IPS-NIHi11 (cell line): Measurements from ENCODE around the gene SMARCA5.
"Not testable (repeated sequence)": the region's sequence is repeated elsewhere in the genome, so short reads cannot be mapped to it uniquely, and the experiment has no call there.

Source experiments
- DNase-seq: peaks from one replicate; pipeline ENCODE4 v3.0.0; 2012; ENCODE audit warnings: mixed read lengths, low spot score

SMARCA5 gene

GRCh38 chr4:143513314-143514168 lies at the start of gene SMARCA5:
Gene SMARCA5, plus strand, starts transcription at chr4:143513702. Its CDS starts 223 bp downstream, at chr4:143513925.
- peak; percentile 95 for DNase-seq

DNA sequence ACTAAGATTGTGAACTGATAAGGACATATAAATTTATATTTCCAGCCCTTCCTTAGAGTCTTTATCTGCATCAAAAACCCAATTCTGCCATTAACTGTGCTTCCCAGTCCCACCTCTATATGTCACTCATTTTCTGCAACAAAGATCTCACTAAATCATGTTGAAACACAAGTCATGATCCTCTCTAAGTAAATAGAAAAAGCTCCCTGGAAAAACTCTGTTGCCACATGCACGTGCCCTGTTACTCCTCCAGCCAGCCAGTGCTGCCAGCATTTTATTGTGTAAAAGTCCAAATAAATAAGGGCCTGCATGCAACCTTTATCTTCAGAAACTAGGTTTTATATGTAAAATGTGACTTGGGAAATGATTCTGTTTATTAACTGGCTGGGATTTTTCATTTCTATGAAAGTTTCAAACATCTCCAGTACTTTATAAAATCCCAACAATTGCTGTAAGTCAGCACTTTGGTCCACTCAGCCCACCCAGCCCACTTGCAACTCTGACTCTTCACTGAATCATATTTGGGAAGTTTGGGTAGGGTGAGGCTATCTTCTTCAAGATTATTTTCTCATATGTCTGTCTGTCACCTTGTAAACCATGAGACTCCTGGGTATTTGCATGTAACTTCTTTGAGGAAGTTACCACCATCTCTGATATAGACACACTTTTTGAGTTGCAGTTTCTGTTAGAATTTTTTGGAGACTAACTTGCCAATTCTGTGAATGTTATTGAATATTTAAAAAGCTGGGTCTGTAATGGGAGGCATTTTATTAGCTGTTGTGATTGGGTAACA lies 40.0 kb upstream of the SMARCA5 start:
- DNase-seq, result no peak

GRCh38 chr4:143477487-143477886 lies 36.0 kb upstream of the SMARCA5 start:
- DNase-seq, result no peak

- DNase-seq, result no peak
Measured at GRCh38 chr4:143481361-143481760, 32.1 kb upstream of the SMARCA5 start.

GRCh38 chr4:143482840-143483239 lies 30.7 kb upstream of the SMARCA5 start:
- peak; percentile 20 for DNase-seq

DNA sequence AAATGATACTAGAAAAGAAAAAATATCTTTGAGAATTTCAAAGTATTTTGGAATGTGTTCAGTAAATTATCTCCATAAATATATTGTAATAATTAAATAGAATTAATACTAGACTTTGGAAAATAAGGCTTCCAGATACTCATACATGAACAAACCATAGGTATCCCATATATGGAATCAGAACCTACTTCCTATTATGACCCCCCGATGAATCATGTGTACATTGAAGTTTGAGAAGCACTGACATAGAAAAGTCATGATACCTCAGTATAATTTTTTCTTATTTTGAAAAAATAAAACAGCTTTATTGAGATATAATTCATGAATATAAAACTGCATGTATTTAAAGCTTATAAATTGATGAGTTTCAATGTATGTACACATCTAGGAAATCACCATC lies 27.2 kb upstream of the SMARCA5 start:
- no peak for DNase-seq

GRCh38 chr4:143488687-143489086 lies 24.8 kb upstream of the SMARCA5 start:
- no peak for DNase-seq

DNA sequence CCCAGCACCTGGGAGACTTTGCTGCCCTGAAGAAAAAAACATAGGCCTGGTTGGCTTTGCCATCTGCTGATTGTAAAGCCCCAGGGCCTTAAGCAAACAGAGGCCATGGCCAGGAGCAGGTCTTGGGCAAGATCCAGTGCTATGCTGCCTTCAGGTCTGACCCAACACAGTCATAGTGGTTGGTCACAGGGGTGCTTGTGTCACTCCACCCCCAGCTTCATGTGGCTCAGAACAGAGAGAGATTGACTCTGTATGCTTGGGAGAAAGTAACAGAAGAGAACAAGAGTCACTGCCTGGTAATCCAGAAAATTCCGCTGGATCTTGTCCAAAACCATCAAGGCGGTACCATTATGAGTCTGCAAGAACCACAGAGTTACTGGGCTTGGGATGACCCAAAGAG lies 24.4 kb upstream of the SMARCA5 start:
- no peak for DNase-seq

DNA sequence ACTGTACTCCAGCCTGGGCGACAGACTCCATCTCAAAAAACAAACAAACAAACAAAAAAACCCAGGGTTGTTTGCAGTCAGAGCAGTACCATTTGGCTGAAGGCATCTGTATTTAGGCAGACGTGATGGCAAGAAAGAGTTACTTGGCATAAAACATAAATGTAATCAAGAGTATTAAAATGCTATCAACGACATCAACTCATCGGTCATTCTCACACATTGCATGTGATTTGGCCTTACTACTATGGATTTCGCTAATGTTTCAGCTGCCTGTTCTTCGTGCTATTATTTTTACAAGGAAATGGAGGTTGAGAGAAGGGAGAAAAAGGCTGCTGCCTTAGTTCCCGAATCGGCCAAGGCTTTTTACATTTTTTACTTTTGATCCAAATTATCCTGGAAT lies 15.5 kb upstream of the SMARCA5 start:
- DNase-seq, result no peak

- no peak for DNase-seq
Measured at GRCh38 chr4:143502231-143502630, 11.3 kb upstream of the SMARCA5 start.

- DNase-seq, result no peak
Measured at GRCh38 chr4:143506031-143506430, 7.5 kb upstream of the SMARCA5 start.

DNA sequence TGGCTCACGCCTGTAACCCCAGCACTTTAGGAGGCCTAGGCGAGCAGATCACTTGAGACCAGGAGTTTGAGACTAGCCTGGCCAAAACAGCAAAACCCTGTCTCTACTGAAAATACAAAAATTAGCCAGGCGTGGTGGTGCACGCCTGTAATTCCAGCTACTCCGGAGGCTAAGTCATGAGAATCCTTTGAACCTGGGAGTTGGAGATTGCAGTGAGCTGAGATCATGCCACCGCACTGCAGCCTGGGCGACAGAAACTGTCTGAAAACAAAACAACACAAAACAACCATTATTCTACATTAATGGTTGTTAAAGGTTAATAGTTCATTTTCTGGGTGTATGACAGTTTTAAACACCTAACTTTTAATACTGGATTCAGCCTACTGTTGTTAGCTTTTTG lies 1.6 kb upstream of the SMARCA5 start:
- no peak for DNase-seq

GRCh38 chr4:143512978-143513313 lies 556 bp upstream of the SMARCA5 start:
- DNase-seq, result no peak

- no peak for DNase-seq
Measured at GRCh38 chr4:143514169-143514495, 630 bp downstream of the SMARCA5 start.

DNA sequence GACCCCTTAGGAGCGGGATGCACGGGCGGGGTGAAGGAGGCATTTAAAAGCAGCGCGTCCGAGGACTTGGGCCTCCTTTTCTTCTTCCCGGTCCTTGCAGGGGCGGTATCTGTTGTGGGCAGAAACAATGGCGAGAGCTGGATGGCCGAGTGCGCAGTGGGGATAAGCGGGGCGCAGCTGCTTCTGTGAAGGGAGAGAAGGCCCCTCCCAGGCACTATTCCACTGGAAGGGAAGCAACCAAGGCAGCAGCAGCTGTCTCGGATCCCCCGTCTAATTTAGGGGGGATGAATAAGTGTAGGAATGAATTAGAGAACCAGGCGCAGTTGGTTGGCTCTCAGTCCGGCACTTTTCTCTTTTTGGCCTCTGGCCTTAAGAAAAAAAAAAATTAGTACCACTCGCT lies 995 bp downstream of the SMARCA5 start:
- DNase-seq, result peak; percentile 40

DNA sequence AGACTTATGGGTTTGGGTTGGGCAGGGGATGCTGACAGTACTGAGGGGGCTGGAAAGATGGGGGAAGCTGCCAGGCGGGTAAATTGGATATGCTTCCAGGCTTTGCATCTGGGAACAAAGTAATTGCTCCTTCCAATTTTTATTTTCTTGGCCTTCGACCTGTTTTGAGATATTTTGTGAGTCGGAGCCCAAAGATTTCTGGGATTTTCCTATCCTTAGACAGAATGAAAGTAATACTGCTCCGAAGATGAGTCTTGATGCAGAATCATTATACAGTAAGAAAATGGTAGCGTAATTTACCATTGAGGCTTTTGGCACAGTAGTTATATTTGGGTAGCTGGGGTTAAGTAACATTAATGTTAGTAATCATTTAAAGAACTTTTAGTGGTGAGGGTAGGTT lies 1.4 kb downstream of the SMARCA5 start:
- DNase-seq, result no peak

- DNase-seq, result no peak
Measured at GRCh38 chr4:143515905-143516304, 2.4 kb downstream of the SMARCA5 start.

DNA sequence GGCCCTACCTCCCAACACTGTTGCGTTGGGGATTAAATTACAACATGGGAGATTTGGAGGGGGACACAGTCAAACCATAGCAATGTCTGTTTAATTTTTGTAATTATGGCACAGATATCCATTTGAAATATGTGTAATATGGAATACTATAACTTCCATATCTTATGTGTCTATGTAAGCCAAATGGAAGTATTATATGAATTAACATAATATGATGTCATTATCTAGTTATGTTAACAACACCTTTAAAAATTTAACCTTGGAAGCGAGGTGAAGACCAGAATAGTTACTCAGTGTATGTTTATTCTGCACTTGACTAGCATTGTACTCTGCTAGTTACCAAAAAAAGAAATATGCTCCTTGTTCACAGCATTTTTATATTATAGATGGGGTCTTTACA lies 4.3 kb downstream of the SMARCA5 start:
- no peak for DNase-seq

GRCh38 chr4:143524211-143524610 lies 10.7 kb downstream of the SMARCA5 start:
- DNase-seq, result no peak

- DNase-seq, result not testable (repeated sequence)
Measured at GRCh38 chr4:143528046-143528445, 14.5 kb downstream of the SMARCA5 start.

DNA sequence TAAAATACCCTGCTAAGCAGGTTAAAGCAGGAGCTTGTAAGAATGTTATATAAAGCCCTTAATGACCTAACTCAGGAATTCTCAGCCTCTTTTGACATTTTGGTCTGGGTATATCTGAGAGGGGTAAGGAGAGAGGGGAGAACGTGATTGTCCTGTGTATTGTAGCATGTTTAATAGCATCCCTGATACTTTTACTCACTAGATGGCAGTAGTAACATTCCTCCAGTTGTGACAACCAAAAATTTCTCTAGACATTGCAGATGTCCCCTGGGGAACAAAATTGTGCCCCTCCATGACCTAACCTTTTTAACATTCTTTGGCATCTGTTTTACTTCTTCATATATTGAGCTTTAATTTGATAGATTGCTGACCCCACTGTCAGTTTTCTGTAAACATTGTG lies 17.9 kb downstream of the SMARCA5 start:
- DNase-seq, result no peak

DNA sequence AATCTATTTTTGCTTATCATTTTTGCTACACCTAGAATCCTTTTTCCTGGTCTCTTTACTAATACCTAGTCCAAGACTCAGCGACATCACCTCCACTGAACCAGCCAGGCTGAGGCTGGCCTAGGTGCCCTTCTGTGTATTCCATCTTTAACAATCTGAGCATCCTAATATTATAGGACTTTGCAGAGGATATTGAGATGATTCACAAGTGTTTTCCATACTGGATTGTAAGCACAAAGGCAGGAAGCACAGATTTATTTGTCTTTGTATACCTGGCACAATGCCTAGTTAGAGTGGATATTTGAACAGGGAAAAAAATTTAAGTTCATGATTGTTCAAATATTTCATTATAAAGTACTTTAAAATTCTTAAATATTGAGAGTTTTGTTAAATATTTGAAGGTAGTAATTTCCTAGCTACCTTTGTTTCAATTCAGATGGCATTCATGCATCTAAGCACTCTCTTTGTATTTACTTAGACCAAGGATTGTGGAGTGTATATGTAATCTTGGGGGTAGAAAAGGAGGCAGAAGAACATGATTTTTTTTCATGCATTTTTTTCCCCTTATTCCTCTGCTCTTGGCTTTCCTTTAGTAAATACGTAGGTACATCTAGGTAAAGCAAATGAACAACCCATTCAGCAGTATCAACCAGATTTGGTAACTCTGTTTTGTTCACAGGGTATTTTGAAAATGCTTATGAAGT lies 18.4 kb downstream of the SMARCA5 start:
- no peak for DNase-seq
